Prostate gland (tissue), 2 donors: ENCODE measurements around the gene COL11A2.

Source experiments
- CTCF ChIP-seq, 4 experiments: fragments of 200-600 bp in 2 of 4; fragments of 450-650 bp in 2 of 4; sonication (generic) in 2 of 4; IDR thresholded peaks; 1 replicate in 3 of 4; 2 replicates in 1 of 4; pipeline ENCODE4 v1.5.1; 2016 to 2019; ENCODE audit warnings: antibody characterized with exemption in 4 of 4, mild to moderate bottlenecking in 2 of 4, moderate library complexity in 2 of 4
- POLR2A ChIP-seq: fragments of 450-650 bp; IDR thresholded peaks from one replicate; pipeline ENCODE4 v1.6.1; 2016; ENCODE audit warnings: antibody characterized with exemption, mild to moderate bottlenecking
- POLR2AphosphoS5 ChIP-seq: sonication (generic); formaldehyde crosslinking; IDR thresholded peaks from one replicate; pipeline ENCODE4 v1.6.1; 2017; ENCODE audit warnings: antibody characterized with exemption

GRCh38 chr6:33169291-33170175 is 22.7 kb downstream of the COL11A2 start:
- TF ChIP-seq CTCF (IDR thresholded peaks at IDR 0.05) (no peak), POLR2A (no peak), POLR2AphosphoS5 (no peak)
